H1 (cell line): ENCODE results near the gene ZNF629. TPM values are rescaled to one million over a fixed set of nuclear protein-coding genes. Genes with fewer than 3 reads are reported as not detected.
A peak's percentile ranks its signal among the peaks of the same experiment; 100 is the strongest.

Experiments
- CBX8 ChIP-seq: fragments of 300-800, 300-1000 bp; sonication (generic); IDR thresholded peaks from 2 replicates; pipeline ENCODE4 v1.7.1; 2016; ENCODE audit warnings: low read depth, low read length, borderline replicate concordance
- CREB1 ChIP-seq: IDR thresholded peaks from 2 replicates; pipeline ENCODE4 v1.6.1; 2012; ENCODE audit warnings: inconsistent platforms
- HDAC6 ChIP-seq: IDR thresholded peaks from one replicate; pipeline ENCODE4 v1.7.1; 2012; ENCODE audit warnings: low read depth, mild to moderate bottlenecking, inconsistent platforms, low read length, moderate library complexity
- KDM5A ChIP-seq: fragments of 200-600 bp; IDR thresholded peaks from 2 replicates; pipeline ENCODE4 v1.7.1; 2012; ENCODE audit warnings: mild to moderate bottlenecking, low read length, inconsistent platforms, mixed read lengths
- SAP30 ChIP-seq: fragments of 300-600 bp; sonication (generic); IDR thresholded peaks from 2 replicates; pipeline ENCODE4 v1.7.1; 2012; ENCODE audit warnings: low read length, moderate library complexity, mild to moderate bottlenecking, inconsistent platforms; ENCODE audit not compliant: insufficient read depth, insufficient replicate concordance
- SUZ12 ChIP-seq: fragments of 200-600 bp; sonication (generic); IDR thresholded peaks from 2 replicates; pipeline ENCODE4 v1.6.1; 2012; ENCODE audit warnings: mild to moderate bottlenecking, inconsistent platforms, low read length, moderate library complexity, mixed read lengths
- TAF1 ChIP-seq: IDR thresholded peaks from 2 replicates; pipeline ENCODE4 v1.6.1; 2011; ENCODE audit warnings: mild to moderate bottlenecking, low read depth, low read length
- ZNF274 ChIP-seq: IDR thresholded peaks from 2 replicates; pipeline ENCODE4 v1.7.0; 2012; ENCODE audit warnings: low read length, borderline replicate concordance; ENCODE audit errors: extremely low read depth
- polyA plus RNA-seq, 7 experiments: library from polyadenylated mRNA; depleted of rRNA in 3 of 7; stranded (reverse) in 5 of 7; unstranded in 2 of 7; fragments of >200 nt in 5 of 7; fragments of 200-250 nt in 2 of 7; gene quantifications; 1 replicate in 5 of 7; 2 replicates in 1 of 7; 4 replicates in 1 of 7; pipeline versions ENCODE4 v1.2.1 to v1.2.3, GENCODE V29; 2011 to 2013; ENCODE audit warnings: missing spikeins in 2 of 7, mixed read lengths in 2 of 7
- total RNA-seq: library from RNA; stranded (reverse); fragmentation: NEBNext Ultra II Directional; extraction: Animal tissue kit (Norgen Biotek cat#: 25700); gene quantifications from 2 replicates; pipeline ENCODE4 v1.2.1, GENCODE V29; 2021
- TF ChIP-seq, protein P1 (sequence below): IDR thresholded peaks from 2 replicates; pipeline ENCODE4 v1.6.1; 2011; ENCODE audit warnings: low read length, improper control_type of control experiment

Gene ZNF629
- total and polyA plus RNA-seq, 2 of the 8 experiments (the other 6 are each of a cell fraction or from before 2014, with no cell fraction given), result 11.0 to 19.5 TPM

DNA sequence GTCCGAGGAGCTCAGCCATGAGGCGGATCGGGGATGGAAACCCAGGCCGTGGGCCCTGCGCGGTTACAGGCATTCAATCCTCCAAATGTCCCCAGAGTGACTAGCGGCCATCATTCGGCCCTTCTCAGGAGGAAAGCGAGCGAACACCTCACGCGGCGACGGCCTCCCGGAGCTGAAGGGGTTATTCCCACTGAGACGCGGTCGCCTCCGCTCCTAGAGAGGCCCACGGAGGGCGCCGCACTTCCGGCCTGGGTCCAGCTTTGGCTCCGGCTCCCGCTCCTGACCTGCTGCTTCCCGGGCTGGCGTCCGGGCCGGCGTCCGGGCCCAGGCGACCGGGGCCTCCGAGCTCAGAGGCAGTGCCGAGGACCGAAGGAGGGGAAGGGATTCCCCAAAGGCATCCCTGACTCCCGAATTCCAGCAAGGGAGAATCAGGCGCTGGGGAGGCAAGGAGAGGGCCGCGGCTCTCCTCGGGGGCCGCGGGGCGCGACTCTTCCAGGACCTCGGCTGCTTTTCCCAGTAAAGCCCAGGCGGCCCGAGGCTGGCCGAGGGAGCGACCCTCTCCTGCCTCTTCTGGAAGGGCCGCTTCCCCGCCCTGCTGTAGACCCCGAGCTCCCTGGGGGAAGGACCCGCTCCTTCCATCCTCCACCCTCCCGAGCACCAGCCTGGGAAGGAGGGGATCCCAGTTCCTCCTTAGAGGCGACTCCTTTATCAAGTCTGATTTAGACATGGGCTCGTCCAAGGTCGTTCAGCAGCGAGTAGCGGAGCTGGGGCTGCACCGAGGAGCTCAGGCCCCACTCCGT lies 18.6 kb upstream of the ZNF629 start (continued):
- TF ChIP-seq, protein P1, sequence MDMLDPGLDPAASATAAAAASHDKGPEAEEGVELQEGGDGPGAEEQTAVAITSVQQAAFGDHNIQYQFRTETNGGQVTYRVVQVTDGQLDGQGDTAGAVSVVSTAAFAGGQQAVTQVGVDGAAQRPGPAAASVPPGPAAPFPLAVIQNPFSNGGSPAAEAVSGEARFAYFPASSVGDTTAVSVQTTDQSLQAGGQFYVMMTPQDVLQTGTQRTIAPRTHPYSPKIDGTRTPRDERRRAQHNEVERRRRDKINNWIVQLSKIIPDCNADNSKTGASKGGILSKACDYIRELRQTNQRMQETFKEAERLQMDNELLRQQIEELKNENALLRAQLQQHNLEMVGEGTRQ, result no peak
- TF ChIP-seq KDM5A (no peak), HDAC6 (no peak), CREB1 (peak; percentile 60; the same call in 1 of the 2 replicates), SUZ12 (no peak; the same call in 1 of the 2 replicates), CBX8 (no peak), ZNF274 (no peak), TAF1 (peak; percentile 83; the same call in 1 of the 2 replicates), SAP30 (no peak)
